Effector memory CD8-positive, alpha-beta T cell (primary cell): Measurements from ENCODE around the gene KLRC2.
A peak's percentile ranks its signal among the peaks of the same experiment; 100 is the strongest.
"Not testable (repeated sequence)": the region's sequence is repeated elsewhere in the genome, so short reads cannot be mapped to it uniquely, and the experiment has no call there.

ENCODE experiments used
- ATAC-seq: fragments of 150-1000 bp; cut with Tn5 transposase; replicated peaks from 2 replicates; pipeline ENCODE4 v1.10.0; 2021; ENCODE audit warnings: mild to moderate bottlenecking, moderate library complexity
- DNase-seq, 3 experiments: peaks; one replicate each; pipeline ENCODE4 v3.0.0; 2021
- H3K27ac Mint-ChIP-seq, 2 donors: one replicate each; pipeline ENCODE4 v1.8.0; 2022; ENCODE audit warnings: mild to moderate bottlenecking in 2 of 2, mixed read lengths in 2 of 2, moderate library complexity in 2 of 2
- H3K27me3 Mint-ChIP-seq, 2 donors: one replicate each; pipeline ENCODE4 v1.8.0; 2022; ENCODE audit warnings: mixed read lengths in 2 of 2
- H3K36me3 Mint-ChIP-seq: one replicate; pipeline ENCODE4 v1.8.0; 2022; ENCODE audit warnings: mild to moderate bottlenecking, moderate library complexity, mixed read lengths; ENCODE audit not compliant: insufficient read depth
- H3K4me1 Mint-ChIP-seq, 2 donors: one replicate each; pipeline ENCODE4 v1.8.0; 2022; ENCODE audit warnings: low read depth in 2 of 2, mixed read lengths in 2 of 2
- H3K4me3 Mint-ChIP-seq, 2 donors: one replicate each; pipeline ENCODE4 v1.8.0; 2022; ENCODE audit warnings: mild to moderate bottlenecking in 2 of 2, mixed read lengths in 2 of 2, moderate library complexity in 2 of 2
- H3K9me3 Mint-ChIP-seq, 2 donors: one replicate each; pipeline ENCODE4 v1.8.0; 2022; ENCODE audit warnings: mixed read lengths in 2 of 2
- total RNA-seq, 9 experiments: gene quantifications; one replicate each; lab custom pipeline; 2026; lab: John Stamatoyannopoulos, UW

Gene KLRC2
- 0.12 to 6.5 (median 1.0) reads per million in 9 experiments for total RNA-seq

- ATAC-seq, result peak; percentile 58
- peak within 1 kb of the TSS; percentile 5 to 41 for H3K4me3 Mint-ChIP-seq
- not testable (repeated sequence) for H3K27me3 Mint-ChIP-seq, H3K9me3 Mint-ChIP-seq, H3K4me1 Mint-ChIP-seq, H3K27ac Mint-ChIP-seq, H3K36me3 Mint-ChIP-seq, DNase-seq
These were observed at the start of gene KLRC2 for GRCh38 chr12:10435816-10436215. Gene KLRC2 (minus strand): TSS chr12:10436010. CDS start chr12:10435986, 24 bp downstream.

GRCh38 chr12:10481901-10482300, 46.1 kb upstream of the KLRC2 start:
- peak overlapping the region; percentile 66 to 70 for H3K4me3 Mint-ChIP-seq
- peaks cover 23 to 25% of the 10 kb centered on the region in 2 donors for H3K4me1 Mint-ChIP-seq
- ATAC-seq (peak; percentile 61), DNase-seq (peak; percentile 16 to 40 (median 28))
- H3K9me3 Mint-ChIP-seq, H3K27me3 Mint-ChIP-seq, H3K36me3 Mint-ChIP-seq: not testable (repeated sequence)
- peak overlapping the region; percentile 88 to 89 for H3K27ac Mint-ChIP-seq

- H3K4me3 Mint-ChIP-seq, H3K27ac Mint-ChIP-seq, H3K9me3 Mint-ChIP-seq, ATAC-seq, H3K4me1 Mint-ChIP-seq, H3K36me3 Mint-ChIP-seq, H3K27me3 Mint-ChIP-seq, DNase-seq: not testable (repeated sequence)
These were observed 37.0 kb upstream of the KLRC2 start for GRCh38 chr12:10472808-10473207.

GRCh38 chr12:10469701-10470100, 33.9 kb upstream of the KLRC2 start:
- Mint-ChIP-seq H3K27me3 (peaks cover 0 to 14% of the 10 kb centered on the region in 2 donors), H3K9me3 (peaks cover 2 to 6% of the 10 kb centered on the region in 2 donors), H3K27ac (no peak overlapping the region)

GRCh38 chr12:10466311-10466710, 30.5 kb upstream of the KLRC2 start:
- Mint-ChIP-seq H3K36me3 (peaks cover 3% of the 10 kb centered on the region), H3K4me1 (peaks cover 5 to 9% of the 10 kb centered on the region in 2 donors), H3K27me3 (peaks cover 0 to 14% of the 10 kb centered on the region in 2 donors), H3K9me3 (peaks cover 10 to 23% of the 10 kb centered on the region in 2 donors), H3K4me3 (no peak overlapping the region), H3K27ac (no peak overlapping the region)
- DNase-seq (no peak), ATAC-seq (no peak)

More at GRCh38 chr12:10469701-10470100, 33.9 kb upstream of the KLRC2 start:
- no peak for DNase-seq
- H3K4me3 Mint-ChIP-seq, result no peak overlapping the region
- no peak for ATAC-seq
- peaks cover 3% of the 10 kb centered on the region for H3K36me3 Mint-ChIP-seq
- H3K4me1 Mint-ChIP-seq, result peaks cover 5 to 9% of the 10 kb centered on the region in 2 donors

GRCh38 chr12:10457760-10458159, 21.9 kb upstream of the KLRC2 start:
- Mint-ChIP-seq H3K36me3 (no peaks in the 10 kb centered on the region), H3K27me3 (no peaks in the 10 kb centered on the region), H3K27ac (peak overlapping the region in 1 of 2 donors; percentile 7), H3K4me1 (peaks cover 10 to 12% of the 10 kb centered on the region in 2 donors), H3K9me3 (peaks cover 20 to 23% of the 10 kb centered on the region in 2 donors), H3K4me3 (no peak overlapping the region)
- DNase-seq, result no peak
- ATAC-seq, result peak; percentile 26

GRCh38 chr12:10456856-10457255, 21.0 kb upstream of the KLRC2 start:
- H3K9me3 Mint-ChIP-seq, result peaks cover 11 to 18% of the 10 kb centered on the region in 2 donors
- H3K4me1 Mint-ChIP-seq, result peaks cover 10 to 12% of the 10 kb centered on the region in 2 donors
- H3K4me3 Mint-ChIP-seq, result no peak overlapping the region
- no peak for DNase-seq
- peak overlapping the region in 1 of 2 donors; percentile 7 for H3K27ac Mint-ChIP-seq
- no peaks in the 10 kb centered on the region for H3K36me3 Mint-ChIP-seq
- ATAC-seq, result no peak
- H3K27me3 Mint-ChIP-seq, result no peaks in the 10 kb centered on the region

GRCh38 chr12:10455766-10456165, 20.0 kb upstream of the KLRC2 start:
- H3K4me3 Mint-ChIP-seq, result no peak overlapping the region
- no peaks in the 10 kb centered on the region for H3K27me3 Mint-ChIP-seq
- H3K36me3 Mint-ChIP-seq, result no peaks in the 10 kb centered on the region
- DNase-seq (no peak), ATAC-seq (no peak)
- H3K4me1 Mint-ChIP-seq, result peaks cover 11 to 12% of the 10 kb centered on the region in 2 donors
- peaks cover 7 to 16% of the 10 kb centered on the region in 2 donors for H3K9me3 Mint-ChIP-seq
- peak overlapping the region in 1 of 2 donors; percentile 42 for H3K27ac Mint-ChIP-seq

- Mint-ChIP-seq H3K36me3 (no peaks in the 10 kb centered on the region), H3K9me3 (peaks cover 7 to 16% of the 10 kb centered on the region in 2 donors), H3K4me1 (peaks cover 12% of the 10 kb centered on the region in 2 donors), H3K27me3 (no peaks in the 10 kb centered on the region), H3K4me3 (no peak overlapping the region), H3K27ac (peak overlapping the region; percentile 32 to 42)
- no peak for ATAC-seq
- DNase-seq, result no peak
These were observed 18.7 kb upstream of the KLRC2 start for GRCh38 chr12:10454531-10454930.

- H3K9me3 Mint-ChIP-seq, result peaks cover 7 to 16% of the 10 kb centered on the region in 2 donors
- H3K27me3 Mint-ChIP-seq, result no peaks in the 10 kb centered on the region
- no peak for DNase-seq
- no peaks in the 10 kb centered on the region for H3K36me3 Mint-ChIP-seq
- peaks cover 4 to 16% of the 10 kb centered on the region in 2 donors for H3K4me1 Mint-ChIP-seq
- no peak within 1 kb of the TSS for H3K27ac Mint-ChIP-seq
- H3K4me3 Mint-ChIP-seq, result peak within 1 kb of the TSS; percentile 21 to 41
- ATAC-seq, result peak; percentile 61
These were observed 17.3 kb upstream of the KLRC2 start, which contains the start of gene KLRC1 for GRCh38 chr12:10453156-10453555. Gene KLRC1 (minus strand): TSS chr12:10453377. CDS start chr12:10451156, 2,221 bp downstream.

GRCh38 chr12:10448236-10448635, 12.4 kb upstream of the KLRC2 start:
- no peaks in the 10 kb centered on the region for H3K9me3 Mint-ChIP-seq
- H3K36me3 Mint-ChIP-seq, result peaks cover 4% of the 10 kb centered on the region
- peaks cover 5 to 10% of the 10 kb centered on the region in 2 donors for H3K4me1 Mint-ChIP-seq
- DNase-seq (no peak), ATAC-seq (no peak)
- no peak overlapping the region for H3K27ac Mint-ChIP-seq
- H3K4me3 Mint-ChIP-seq, result peak overlapping the region; percentile 46 to 53
- no peaks in the 10 kb centered on the region for H3K27me3 Mint-ChIP-seq

- not testable (repeated sequence) for H3K4me1 Mint-ChIP-seq, H3K4me3 Mint-ChIP-seq, H3K36me3 Mint-ChIP-seq, DNase-seq, H3K27me3 Mint-ChIP-seq, H3K27ac Mint-ChIP-seq, H3K9me3 Mint-ChIP-seq
- peak; percentile 63 for ATAC-seq
These were observed 10.2 kb upstream of the KLRC2 start for GRCh38 chr12:10446052-10446451.

- not testable (repeated sequence) for H3K4me1 Mint-ChIP-seq, H3K27ac Mint-ChIP-seq, H3K27me3 Mint-ChIP-seq, H3K36me3 Mint-ChIP-seq, ATAC-seq, DNase-seq, H3K9me3 Mint-ChIP-seq, H3K4me3 Mint-ChIP-seq
These were observed 5.3 kb upstream of the KLRC2 start for GRCh38 chr12:10441144-10441543.

GRCh38 chr12:10439608-10440274, 3.9 kb upstream of the KLRC2 start:
- not testable (repeated sequence) for DNase-seq, H3K9me3 Mint-ChIP-seq, H3K27ac Mint-ChIP-seq, ATAC-seq, H3K4me3 Mint-ChIP-seq, H3K4me1 Mint-ChIP-seq, H3K36me3 Mint-ChIP-seq, H3K27me3 Mint-ChIP-seq
